HG03196 (cell line): ENCODE measurements around the gene SPOCK1.

Source experiments
- ATAC-seq: cut with Tn5 transposase; IDR thresholded peaks from one replicate; pipeline ENCODE4 v1.9.1; 2021; ENCODE audit not compliant: unreplicated experiment

The SPOCK1 gene

GRCh38 chr5:137496919-137497318, 2.2 kb downstream of the SPOCK1 start:
- no peak for ATAC-seq

GRCh38 chr5:137492331-137492730, 6.8 kb downstream of the SPOCK1 start:
- ATAC-seq = no peak

GRCh38 chr5:137491121-137491520, 8.0 kb downstream of the SPOCK1 start:
- no peak for ATAC-seq

- no peak for ATAC-seq
Measured at GRCh38 chr5:137490591-137490990, 8.5 kb downstream of the SPOCK1 start.

- ATAC-seq = no peak
Measured at GRCh38 chr5:137488974-137489373, 10.2 kb downstream of the SPOCK1 start.

GRCh38 chr5:137488516-137488915, 10.6 kb downstream of the SPOCK1 start:
- ATAC-seq = no peak

GRCh38 chr5:137487600-137487999, 11.5 kb downstream of the SPOCK1 start:
- no peak for ATAC-seq

GRCh38 chr5:137486707-137487106, 12.4 kb downstream of the SPOCK1 start:
- no peak for ATAC-seq

GRCh38 chr5:137481596-137481995, 17.5 kb downstream of the SPOCK1 start:
- no peak for ATAC-seq

- ATAC-seq = no peak
Measured at GRCh38 chr5:137478043-137478442, 21.1 kb downstream of the SPOCK1 start.

- no peak for ATAC-seq
Measured at GRCh38 chr5:137470921-137471220, 28.3 kb downstream of the SPOCK1 start.

- no peak for ATAC-seq
Measured at GRCh38 chr5:137470111-137470920, 28.8 kb downstream of the SPOCK1 start.

- no peak for ATAC-seq
Measured at GRCh38 chr5:137466889-137467288, 32.2 kb downstream of the SPOCK1 start.

GRCh38 chr5:137465930-137466329, 33.2 kb downstream of the SPOCK1 start:
- no peak for ATAC-seq

- ATAC-seq = no peak
Measured at GRCh38 chr5:137462816-137463520, 36.2 kb downstream of the SPOCK1 start.

GRCh38 chr5:137462265-137462590, 36.9 kb downstream of the SPOCK1 start:
- no peak for ATAC-seq

- ATAC-seq = no peak
Measured at GRCh38 chr5:137461391-137462264, 37.5 kb downstream of the SPOCK1 start.

- no peak for ATAC-seq
Measured at GRCh38 chr5:137454671-137455070, 44.5 kb downstream of the SPOCK1 start.

GRCh38 chr5:137453483-137454080, 45.5 kb downstream of the SPOCK1 start:
- no peak for ATAC-seq

GRCh38 chr5:137450759-137451158, 48.4 kb downstream of the SPOCK1 start:
- ATAC-seq = no peak

GRCh38 chr5:137448868-137449267, 50.3 kb downstream of the SPOCK1 start:
- ATAC-seq = no peak
